Activated naive CD4-positive, alpha-beta T cell (primary cell): ENCODE data around the gene SRBD1.

ENCODE experiments used
- DNase-seq, 4 experiments: peaks; one replicate each; lab custom pipeline; 2025; lab: John Stamatoyannopoulos, UW

SRBD1 gene, protein sequence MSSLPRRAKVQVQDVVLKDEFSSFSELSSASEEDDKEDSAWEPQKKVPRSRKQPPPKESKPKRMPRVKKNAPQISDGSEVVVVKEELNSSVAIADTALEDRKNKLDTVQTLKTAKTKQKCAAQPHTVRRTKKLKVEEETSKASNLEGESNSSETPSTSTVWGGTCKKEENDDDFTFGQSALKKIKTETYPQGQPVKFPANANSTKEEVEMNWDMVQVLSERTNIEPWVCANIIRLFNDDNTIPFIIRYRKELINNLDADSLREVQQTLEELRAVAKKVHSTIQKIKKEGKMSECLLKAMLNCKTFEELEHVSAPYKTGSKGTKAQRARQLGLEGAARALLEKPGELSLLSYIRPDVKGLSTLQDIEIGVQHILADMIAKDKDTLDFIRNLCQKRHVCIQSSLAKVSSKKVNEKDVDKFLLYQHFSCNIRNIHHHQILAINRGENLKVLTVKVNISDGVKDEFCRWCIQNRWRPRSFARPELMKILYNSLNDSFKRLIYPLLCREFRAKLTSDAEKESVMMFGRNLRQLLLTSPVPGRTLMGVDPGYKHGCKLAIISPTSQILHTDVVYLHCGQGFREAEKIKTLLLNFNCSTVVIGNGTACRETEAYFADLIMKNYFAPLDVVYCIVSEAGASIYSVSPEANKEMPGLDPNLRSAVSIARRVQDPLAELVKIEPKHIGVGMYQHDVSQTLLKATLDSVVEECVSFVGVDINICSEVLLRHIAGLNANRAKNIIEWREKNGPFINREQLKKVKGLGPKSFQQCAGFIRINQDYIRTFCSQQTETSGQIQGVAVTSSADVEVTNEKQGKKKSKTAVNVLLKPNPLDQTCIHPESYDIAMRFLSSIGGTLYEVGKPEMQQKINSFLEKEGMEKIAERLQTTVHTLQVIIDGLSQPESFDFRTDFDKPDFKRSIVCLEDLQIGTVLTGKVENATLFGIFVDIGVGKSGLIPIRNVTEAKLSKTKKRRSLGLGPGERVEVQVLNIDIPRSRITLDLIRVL

GRCh38 chr2:45611020-45611859 is at the start of gene SRBD1:
Gene SRBD1, minus strand, starts transcription at chr2:45611267. Its CDS starts 5,826 bp downstream, at chr2:45605441.
- DNase-seq = peak; percentile 49 to 70 (median 68)

- no peak for DNase-seq
These were observed 43.2 kb upstream of the SRBD1 start for GRCh38 chr2:45654250-45654649.

- no peak for DNase-seq
These were observed 42.3 kb upstream of the SRBD1 start for GRCh38 chr2:45653122-45653913.

DNA sequence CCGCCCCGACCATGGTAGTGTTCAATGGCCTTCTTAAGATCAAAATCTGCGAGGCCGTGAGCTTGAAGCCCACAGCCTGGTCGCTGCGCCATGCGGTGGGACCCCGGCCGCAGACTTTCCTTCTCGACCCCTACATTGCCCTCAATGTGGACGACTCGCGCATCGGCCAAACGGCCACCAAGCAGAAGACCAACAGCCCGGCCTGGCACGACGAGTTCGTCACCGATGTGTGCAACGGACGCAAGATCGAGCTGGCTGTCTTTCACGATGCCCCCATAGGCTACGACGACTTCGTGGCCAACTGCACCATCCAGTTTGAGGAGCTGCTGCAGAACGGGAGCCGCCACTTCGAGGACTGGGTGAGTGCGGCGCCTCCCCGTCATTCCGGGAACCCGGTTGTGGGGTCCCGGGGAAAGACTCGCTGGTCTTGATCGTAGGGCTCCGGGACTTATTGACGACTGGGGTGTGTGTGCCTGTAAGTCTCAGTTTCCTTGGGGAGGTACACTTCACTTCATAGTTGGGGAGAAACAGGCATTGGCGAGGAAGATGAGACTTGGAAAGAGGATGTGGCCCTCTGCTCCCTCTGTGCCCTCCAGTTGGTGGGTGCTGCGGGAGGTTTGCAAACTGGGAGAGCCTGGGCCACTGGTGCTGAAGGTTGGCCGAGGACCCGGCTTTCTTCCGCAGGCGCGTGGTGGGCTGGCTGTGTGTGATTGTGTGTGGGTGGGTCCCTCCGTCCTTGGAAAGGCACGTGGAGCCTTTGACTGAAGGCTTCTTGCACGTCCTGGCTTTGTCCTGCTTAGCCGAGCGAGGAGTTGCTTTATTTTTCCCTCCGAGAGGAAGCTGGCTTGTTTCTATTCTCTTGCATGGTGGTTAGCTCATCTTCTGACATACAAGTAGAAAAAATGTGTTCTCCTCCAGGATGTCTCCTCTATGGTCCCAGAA is 41.3 kb upstream of the SRBD1 start:
- peak in 3 of 4 experiments; percentile 5 to 23 (median 7) for DNase-seq

GRCh38 chr2:45651415-45652089 is 40.5 kb upstream of the SRBD1 start, which contains the start of gene PRKCE:
Gene PRKCE, plus strand, starts transcription at chr2:45651675.
- DNase-seq = peak; percentile 32 to 58 (median 41)

- peak; percentile 69 to 91 (median 82) for DNase-seq
These were observed 39.9 kb upstream of the SRBD1 start for GRCh38 chr2:45650851-45651414.

- DNase-seq = peak; percentile 17 to 60 (median 37)
These were observed 39.1 kb upstream of the SRBD1 start for GRCh38 chr2:45649858-45650811.

GRCh38 chr2:45649462-45649857 is 38.4 kb upstream of the SRBD1 start:
- no peak for DNase-seq

DNA sequence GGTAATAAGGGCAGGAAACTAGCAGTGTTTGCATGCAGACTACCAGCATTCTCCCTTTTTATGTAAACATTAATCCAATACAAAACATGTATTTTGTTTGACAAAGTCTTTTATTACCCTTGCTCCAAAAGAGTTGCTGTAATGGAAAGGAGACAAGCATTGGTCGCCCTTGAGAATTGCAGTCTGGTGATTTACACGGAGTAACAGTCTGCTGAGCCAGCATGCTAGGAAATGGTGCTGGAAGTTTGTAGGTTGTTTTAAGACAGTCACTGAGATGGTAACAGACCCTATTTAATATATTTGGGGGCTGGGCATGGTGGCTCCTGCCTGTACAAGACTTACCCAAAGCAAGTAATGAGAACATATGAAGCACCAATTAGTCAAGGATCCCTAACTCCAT is 37.6 kb upstream of the SRBD1 start:
- no peak for DNase-seq

DNA sequence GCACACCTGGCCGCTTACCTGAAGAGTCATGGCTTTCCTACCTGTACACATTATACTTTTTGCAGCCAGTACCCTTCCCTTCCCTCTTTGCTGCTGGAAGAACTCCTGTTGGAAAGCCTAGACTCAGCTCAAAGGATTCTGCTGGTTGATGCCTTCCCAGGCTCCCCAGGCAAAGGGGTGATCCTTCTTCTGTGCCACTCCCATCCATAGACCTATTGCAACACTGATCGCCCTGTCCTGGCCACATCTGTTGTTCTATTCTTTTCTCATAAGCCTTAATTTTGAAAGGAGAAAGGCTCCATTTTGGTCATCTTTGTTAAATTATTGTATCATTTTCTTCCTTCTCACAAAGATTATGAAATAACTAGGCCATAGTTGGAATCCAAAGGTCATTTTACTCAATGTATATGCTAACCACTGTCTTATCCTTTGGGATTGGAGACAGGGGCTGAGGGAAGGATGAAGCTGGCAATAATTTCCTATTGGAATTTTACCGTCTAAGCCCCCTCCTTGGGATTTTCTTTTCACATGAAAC is 37.0 kb upstream of the SRBD1 start:
- DNase-seq = no peak

DNA sequence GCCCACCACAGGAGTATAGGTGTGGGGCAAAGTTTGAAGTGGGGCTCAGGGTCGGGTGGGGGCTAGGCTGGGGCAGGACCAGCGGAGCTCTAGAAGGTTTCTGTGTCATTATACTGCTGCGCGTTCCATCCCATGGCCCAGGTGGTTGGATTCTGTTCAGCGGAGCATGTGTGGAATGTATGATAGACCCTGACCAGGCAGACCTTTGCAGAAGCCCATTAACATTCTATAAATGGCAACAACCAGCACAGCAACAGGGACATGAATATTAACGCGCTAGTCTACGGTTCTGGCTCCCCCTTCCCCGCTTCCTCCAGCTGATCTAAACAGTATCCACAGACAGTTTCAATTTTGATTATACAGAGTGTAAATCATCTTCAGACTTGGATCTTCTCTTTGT is 36.3 kb upstream of the SRBD1 start:
- DNase-seq = no peak

DNA sequence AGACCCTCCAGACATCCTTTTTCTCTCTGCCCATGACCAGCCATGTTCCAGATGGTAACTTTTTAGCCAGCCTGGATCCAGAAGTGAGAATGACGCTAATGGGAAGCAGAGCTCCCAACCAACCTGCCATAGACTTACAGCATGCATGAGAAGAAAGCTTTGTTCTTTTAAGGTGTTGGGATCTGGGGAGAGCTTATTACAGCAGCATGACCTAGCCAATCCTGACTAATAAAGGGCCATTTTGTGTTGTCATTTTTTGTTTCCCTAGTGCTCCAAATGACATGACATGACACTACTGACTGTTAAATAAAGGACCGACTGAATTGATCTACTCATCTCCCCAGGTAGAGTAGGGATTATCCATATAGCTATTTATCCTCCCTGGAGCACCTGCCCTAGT is 35.2 kb upstream of the SRBD1 start:
- DNase-seq = no peak

DNA sequence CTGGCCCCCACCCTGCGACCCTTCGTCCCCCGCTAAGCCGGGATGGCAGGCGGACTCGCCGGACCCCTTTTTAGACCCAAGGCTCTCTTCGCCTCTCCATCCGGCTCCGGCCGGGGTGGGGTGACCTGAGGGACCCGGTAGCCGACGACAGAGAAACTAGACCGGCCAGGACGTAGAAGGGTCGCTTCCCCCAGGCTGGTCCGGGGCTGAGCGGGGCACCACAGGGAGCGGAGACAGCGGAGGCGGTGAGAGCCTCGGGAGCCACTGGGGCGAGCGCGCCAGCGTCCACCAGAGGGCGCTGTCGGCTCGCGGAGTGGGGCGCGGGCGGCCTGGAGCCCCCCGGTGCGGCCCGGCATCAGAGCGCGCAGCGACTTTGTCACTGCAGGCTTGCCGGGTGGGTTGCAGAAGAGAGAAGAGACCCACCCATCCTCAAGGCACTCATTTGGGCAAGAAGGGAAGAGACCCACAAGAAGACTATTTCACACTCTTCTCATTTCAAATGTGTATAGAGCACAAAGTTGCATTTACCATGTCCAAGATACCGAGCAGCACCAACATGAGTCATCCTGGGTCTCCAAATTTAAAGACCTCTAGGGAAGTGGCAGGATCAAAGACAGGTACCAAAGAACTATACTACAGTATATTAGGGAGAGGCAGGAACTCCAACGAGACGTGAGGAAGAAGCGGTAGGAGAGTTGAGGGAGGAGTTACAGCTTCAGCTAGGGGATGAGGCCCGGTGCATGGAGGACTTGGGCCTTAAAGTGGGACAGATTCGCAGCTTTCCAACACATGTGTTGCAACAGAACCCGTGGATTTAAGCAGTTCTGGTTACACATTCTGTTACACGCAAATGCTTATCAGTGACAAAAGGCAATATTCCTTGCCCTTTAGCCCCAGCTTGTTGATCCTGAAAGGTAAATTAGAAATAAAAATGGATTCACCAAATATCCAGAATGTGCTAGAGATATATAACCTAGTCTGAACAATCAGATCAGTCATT is 32.8 kb upstream of the SRBD1 start:
- peak; percentile 41 to 77 (median 69) for DNase-seq

DNA sequence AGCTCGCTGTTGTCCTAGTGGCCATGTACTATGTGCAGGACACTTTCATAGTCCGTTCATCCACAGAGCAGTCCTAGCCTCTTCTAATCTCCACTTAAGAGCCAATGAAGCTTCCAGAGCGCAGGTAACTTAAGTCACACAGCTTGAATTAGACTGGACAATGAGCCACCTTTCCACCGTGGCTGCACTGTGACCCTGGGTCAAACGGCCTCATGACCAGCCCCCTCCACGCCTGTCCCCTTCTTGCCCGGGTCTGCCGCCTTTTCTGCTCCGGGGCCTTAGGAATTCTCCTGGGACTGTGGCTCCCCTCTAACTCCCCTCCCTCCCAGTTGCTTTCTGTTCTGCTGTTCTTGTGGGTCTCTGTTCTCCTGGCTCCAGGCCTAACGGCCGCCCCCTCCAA is 32.0 kb upstream of the SRBD1 start:
- DNase-seq = no peak

DNA sequence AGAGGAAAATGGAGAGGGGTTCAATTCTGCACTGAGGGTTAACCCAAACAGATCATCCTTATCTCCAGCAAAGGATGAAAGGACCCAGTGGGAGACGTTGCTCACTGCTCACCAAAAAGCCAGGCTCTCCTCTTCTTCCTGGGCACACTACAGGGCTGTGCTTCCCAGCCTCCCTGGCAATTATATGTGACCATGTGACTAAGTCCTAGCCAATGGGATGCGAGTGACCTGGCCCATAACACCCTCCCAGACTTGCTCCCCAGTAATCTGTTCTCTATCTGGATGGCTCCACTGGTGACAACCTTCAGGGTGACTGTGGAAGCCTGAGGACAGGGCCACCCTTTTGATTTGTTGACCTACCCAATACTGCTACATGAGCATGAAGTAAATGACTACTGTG is 29.5 kb upstream of the SRBD1 start:
- no peak for DNase-seq

DNA sequence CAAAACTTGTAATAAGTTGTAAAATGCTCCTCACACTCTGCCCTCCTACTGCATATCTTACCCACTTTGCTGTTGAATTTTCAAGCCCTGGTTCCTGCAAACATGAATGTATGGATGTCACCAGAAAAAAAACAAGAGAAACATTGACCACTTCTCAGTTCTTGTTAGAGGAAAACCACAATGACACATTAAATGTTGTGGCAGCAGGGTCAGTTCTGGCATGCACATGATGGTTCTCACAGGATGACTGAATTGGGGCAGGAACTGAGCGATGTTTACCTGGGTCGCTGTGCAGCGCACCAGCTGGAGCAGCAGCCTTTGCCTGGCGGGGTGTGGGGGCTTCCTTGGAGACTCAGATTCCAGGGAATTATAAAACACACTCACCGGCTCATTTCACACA is 26.4 kb upstream of the SRBD1 start:
- DNase-seq = no peak
